ENCODE results near the gene CHCHD4. TPM values are rescaled to one million over a fixed set of nuclear protein-coding genes. Genes with fewer than 3 reads are reported as not detected.

CHCHD4 gene
- total and polyA plus RNA-seq, 2 of the 8 experiments (the other 6 are each of a cell fraction or from before 2014, with no cell fraction given), result 15.0 to 22.3 TPM

GRCh38 chr3:14148041-14148985 is 23.6 kb upstream of the CHCHD4 start (continued):
- 0 out of 2 replicates have a peak, but pooled peaks have one; percentile 12 for TF ChIP-seq TCF12 (IDR thresholded peaks at IDR 0.05; ENCODE audit: low read depth, low read length)
- peak; percentile 59 for TF ChIP-seq POLR2AphosphoS5 (IDR thresholded peaks at IDR 0.05; ENCODE audit: low read depth, low read length)
- peak; percentile 30; the same call in 1 of the 2 replicates for TF ChIP-seq YY1 (IDR thresholded peaks at IDR 0.05; ENCODE audit: low read depth, low read length)
- 0 out of 4 replicates have a peak, but pooled peaks of 1 of the 2 experiments have one; percentile 49 for TF ChIP-seq SIN3A (conservative IDR thresholded peaks at IDR 0.05 in 1 of 2, IDR thresholded peaks at IDR 0.05 in 1 of 2; ENCODE audit: low read depth in 1 of 2, low read length in 2 of 2)
- TF ChIP-seq KDM4A (IDR thresholded peaks at IDR 0.05; ENCODE audit: low read depth, low read length, severe bottlenecking), result no peak
- 0 out of 2 replicates have a peak, but pooled peaks have one; percentile 10 for TF ChIP-seq SP1 (IDR thresholded peaks at IDR 0.05; ENCODE audit: low read depth, low read length)
- TF ChIP-seq RAD21 (IDR thresholded peaks at IDR 0.05 in 1 of 2, conservative IDR thresholded peaks at IDR 0.05 in 1 of 2; ENCODE audit: low read depth in 2 of 2, low read length in 2 of 2), result peak; percentile 43 to 62; a peak in 3 of 4 replicates
- 0 out of 2 replicates have a peak, but pooled peaks have one; percentile 28 for TF ChIP-seq TAF1 (IDR thresholded peaks at IDR 0.05; ENCODE audit: low read depth, low read length)
- no peak for TF ChIP-seq JUND (IDR thresholded peaks at IDR 0.05; ENCODE audit: low read length)
- 0 out of 2 replicates have a peak, but pooled peaks have one; percentile 47 for TF ChIP-seq TBP (IDR thresholded peaks at IDR 0.05; ENCODE audit: low read depth, low read length)
- no peak for TF ChIP-seq KDM5A (IDR thresholded peaks at IDR 0.05; ENCODE audit: low read length)
- no peak for TF ChIP-seq RXRA (IDR thresholded peaks at IDR 0.05; ENCODE audit: insufficient read depth, low read depth, low read length)
- TF ChIP-seq RFX5 (IDR thresholded peaks at IDR 0.05; ENCODE audit: borderline replicate concordance, low read depth, low read length), result no peak
- no peak for TF ChIP-seq MAX (IDR thresholded peaks at IDR 0.05)
- 0 out of 2 replicates have a peak, but pooled peaks have one; percentile 19 for TF ChIP-seq CREB1 (IDR thresholded peaks at IDR 0.05)
- TF ChIP-seq SIX5 (IDR thresholded peaks at IDR 0.05; ENCODE audit: low read depth, low read length), result no peak

All from H1 (cell line).